ENCODE measurements around the gene KLF15. TPM values are rescaled to one million over a fixed set of nuclear protein-coding genes. Genes with fewer than 3 reads are reported as not detected.

The KLF15 gene
- total RNA-seq, 1 donor, result 1.5 TPM

GRCh38 chr3:126376444-126376843 lies 19.2 kb upstream of the KLF15 start:
- DNase-seq (ENCODE audit: low read depth), result no peak
- TF ChIP-seq CTCF (IDR thresholded peaks at IDR 0.05; ENCODE audit: insufficient read depth, low read length), result no peak

GRCh38 chr3:126375835-126376331 lies 18.7 kb upstream of the KLF15 start:
- TF ChIP-seq CTCF (IDR thresholded peaks at IDR 0.05; ENCODE audit: insufficient read depth, low read length), result no peak
- H3K4me3 ChIP-seq (ENCODE audit: low read depth, low read length), result no peak overlapping the region
- DNase-seq (ENCODE audit: low read depth), result no peak

More at GRCh38 chr3:126376444-126376843, 19.2 kb upstream of the KLF15 start:
- H3K4me3 ChIP-seq (ENCODE audit: low read depth, low read length), result no peak overlapping the region

- peak; percentile 66 for DNase-seq (ENCODE audit: low read depth)
- no peak overlapping the region for H3K4me3 ChIP-seq (ENCODE audit: low read depth, low read length)
- TF ChIP-seq CTCF (IDR thresholded peaks at IDR 0.05; ENCODE audit: insufficient read depth, low read length), result no peak
Observed at GRCh38 chr3:126373682-126374601, 16.7 kb upstream of the KLF15 start.

GRCh38 chr3:126373146-126373613 lies 16.0 kb upstream of the KLF15 start:
- no peak overlapping the region for H3K4me3 ChIP-seq (ENCODE audit: low read depth, low read length)
- DNase-seq (ENCODE audit: low read depth), result no peak
- TF ChIP-seq CTCF (IDR thresholded peaks at IDR 0.05; ENCODE audit: insufficient read depth, low read length), result no peak

- DNase-seq (ENCODE audit: low read depth), result no peak
- H3K4me3 ChIP-seq (ENCODE audit: low read depth, low read length), result no peak overlapping the region
- no peak for TF ChIP-seq CTCF (IDR thresholded peaks at IDR 0.05; ENCODE audit: insufficient read depth, low read length)
Observed at GRCh38 chr3:126372413-126373145, 15.4 kb upstream of the KLF15 start.

- H3K4me3 ChIP-seq (ENCODE audit: low read depth, low read length), result no peak overlapping the region
- no peak for DNase-seq (ENCODE audit: low read depth)
- TF ChIP-seq CTCF (IDR thresholded peaks at IDR 0.05; ENCODE audit: insufficient read depth, low read length), result no peak
Observed at GRCh38 chr3:126371096-126371705, 14.0 kb upstream of the KLF15 start.

All from fibroblast of the aortic adventitia (primary cell).